ENCODE measurements around the gene ART5.

ART5 gene

DNA sequence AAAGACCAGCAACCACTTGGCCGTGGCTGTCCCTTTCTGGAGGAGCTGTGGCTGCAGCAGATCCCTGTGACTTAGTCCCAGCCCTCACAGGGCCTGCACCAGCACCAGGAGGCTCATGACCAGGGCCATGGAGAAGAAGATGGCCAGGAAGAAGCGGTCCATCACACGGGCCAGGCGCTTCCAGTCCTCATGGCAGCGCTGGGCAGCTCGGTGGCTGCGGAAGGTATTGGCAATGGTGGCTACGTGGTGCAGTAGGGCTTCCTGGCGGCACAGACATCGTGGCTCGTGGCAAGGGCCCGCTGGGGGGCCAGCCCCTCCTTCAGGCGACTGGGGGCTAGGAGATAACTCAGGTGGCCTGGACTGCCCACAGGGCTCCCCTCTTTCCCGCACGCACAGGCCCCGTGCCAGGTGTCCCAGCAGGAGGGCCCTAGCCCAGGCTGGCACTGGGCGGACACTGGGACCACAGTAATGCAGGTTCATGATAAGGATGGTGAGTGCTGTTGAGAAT lies 24.3 kb upstream of the ART5 start:
- TF ChIP-seq, protein P1, sequence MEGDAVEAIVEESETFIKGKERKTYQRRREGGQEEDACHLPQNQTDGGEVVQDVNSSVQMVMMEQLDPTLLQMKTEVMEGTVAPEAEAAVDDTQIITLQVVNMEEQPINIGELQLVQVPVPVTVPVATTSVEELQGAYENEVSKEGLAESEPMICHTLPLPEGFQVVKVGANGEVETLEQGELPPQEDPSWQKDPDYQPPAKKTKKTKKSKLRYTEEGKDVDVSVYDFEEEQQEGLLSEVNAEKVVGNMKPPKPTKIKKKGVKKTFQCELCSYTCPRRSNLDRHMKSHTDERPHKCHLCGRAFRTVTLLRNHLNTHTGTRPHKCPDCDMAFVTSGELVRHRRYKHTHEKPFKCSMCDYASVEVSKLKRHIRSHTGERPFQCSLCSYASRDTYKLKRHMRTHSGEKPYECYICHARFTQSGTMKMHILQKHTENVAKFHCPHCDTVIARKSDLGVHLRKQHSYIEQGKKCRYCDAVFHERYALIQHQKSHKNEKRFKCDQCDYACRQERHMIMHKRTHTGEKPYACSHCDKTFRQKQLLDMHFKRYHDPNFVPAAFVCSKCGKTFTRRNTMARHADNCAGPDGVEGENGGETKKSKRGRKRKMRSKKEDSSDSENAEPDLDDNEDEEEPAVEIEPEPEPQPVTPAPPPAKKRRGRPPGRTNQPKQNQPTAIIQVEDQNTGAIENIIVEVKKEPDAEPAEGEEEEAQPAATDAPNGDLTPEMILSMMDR (IDR thresholded peaks at IDR 0.05; ENCODE audit: borderline replicate concordance, insufficient read depth, low read depth, low read length) = no peak
- no peak overlapping the region for H3K4me3 ChIP-seq (ENCODE audit: low read depth, low read length)

DNA sequence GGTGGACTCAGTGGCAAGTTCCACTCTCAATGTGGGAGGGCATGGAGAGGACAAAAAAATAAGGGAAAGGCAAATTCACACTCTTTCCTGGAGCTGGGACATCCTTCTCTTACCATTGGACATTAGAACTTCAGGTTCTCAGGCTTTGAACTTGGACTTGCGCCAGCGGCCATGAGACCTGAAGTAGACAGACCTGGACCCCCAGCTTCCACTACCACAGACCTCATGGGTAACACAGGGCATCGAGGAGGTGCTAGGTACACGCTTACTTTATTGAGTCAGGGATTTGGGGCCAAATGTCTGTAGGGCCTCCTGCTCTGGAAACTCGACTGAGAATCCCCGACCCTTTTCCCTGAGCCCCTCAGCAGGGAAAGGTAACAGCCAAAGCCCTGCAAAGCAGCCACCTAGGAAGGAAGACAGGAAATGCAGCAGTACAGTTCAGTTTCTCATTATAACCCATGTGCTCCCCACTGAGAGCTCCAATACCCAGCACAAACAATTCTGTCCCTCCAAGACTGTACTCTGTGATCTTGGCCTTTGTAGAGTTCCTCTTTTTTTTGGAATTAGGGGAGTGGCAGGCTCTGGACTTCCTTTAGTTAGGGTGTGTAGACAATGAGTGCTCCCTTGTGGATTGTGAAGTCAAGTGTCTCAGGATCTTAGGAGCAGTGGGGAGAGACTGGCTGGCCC lies 23.7 kb upstream of the ART5 start:
- TF ChIP-seq, protein P1 (IDR thresholded peaks at IDR 0.05; ENCODE audit: borderline replicate concordance, insufficient read depth, low read depth, low read length) = no peak
- no peak overlapping the region for H3K4me3 ChIP-seq (ENCODE audit: low read depth, low read length)

DNA sequence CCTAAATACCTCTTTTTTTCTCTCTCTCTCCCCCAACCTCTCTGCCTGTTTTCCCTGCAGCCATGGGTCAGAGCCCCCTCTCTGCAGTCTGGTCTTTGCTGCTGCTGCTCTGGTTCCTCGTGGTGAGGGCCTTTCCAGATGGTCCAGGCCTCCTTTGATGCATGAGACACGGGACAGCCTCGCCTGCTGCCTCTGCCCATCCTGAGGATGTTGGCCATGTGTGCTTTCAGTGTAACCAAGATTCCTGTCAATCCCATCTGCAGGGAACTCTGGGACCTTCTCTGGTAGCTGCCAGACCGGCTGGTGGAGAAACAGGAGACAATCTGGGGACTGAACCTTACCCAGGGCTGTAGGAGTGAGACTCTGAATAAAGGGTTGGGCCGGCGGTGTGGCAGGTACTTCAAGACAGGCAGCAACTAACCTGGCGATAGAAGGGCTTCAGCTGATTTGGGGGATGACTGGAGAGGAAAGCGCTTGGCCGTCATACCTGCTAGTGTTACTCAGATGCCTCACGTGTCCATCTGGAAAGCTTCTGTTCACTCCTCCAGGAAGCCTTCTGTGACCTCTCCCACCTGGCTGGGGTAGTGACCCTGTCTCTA lies 22.3 kb upstream of the ART5 start:
- TF ChIP-seq, protein P1 (IDR thresholded peaks at IDR 0.05; ENCODE audit: borderline replicate concordance, insufficient read depth, low read depth, low read length) = no peak
- H3K4me3 ChIP-seq (ENCODE audit: low read depth, low read length) = no peak overlapping the region

DNA sequence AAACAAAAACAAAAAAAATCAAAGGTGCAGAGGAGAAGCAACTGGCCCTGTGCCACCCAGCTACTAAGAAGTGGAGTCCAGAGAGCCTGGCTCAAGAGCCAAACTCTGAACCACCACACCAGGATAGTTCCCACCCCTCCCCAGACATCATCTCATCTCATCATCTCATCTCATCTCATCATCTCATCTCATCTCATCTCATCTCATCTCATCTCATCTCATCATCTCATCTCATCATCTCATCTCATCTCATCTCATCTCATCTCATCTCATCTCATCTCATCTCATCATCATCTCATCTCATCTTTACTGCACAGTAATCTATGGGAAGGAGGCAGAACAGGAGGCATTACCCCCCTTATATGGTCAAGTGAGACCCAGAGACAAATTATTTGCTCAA lies 21.1 kb upstream of the ART5 start:
- TF ChIP-seq, protein P1 (IDR thresholded peaks at IDR 0.05; ENCODE audit: borderline replicate concordance, insufficient read depth, low read depth, low read length) = no peak

DNA sequence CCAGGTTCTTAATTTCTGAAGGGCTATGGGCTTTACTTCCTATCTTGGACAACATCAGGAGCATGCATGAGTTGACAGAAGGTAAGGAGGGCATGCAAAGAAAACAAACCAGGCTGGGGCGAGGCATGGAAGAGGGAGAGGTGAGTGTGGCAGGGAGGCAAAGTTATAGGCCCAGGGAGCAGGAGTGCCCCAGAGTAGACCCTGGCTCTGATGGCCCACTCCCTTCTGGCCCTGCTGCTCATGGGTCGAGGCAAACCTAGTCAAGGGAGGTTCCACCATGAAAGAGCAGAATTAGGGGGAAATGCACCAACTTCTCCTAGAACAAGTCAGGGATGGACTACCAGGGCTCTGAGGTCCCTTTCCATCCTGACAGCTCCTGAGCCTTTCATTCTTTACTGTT lies 19.2 kb upstream of the ART5 start:
- no peak overlapping the region for H3K4me3 ChIP-seq (ENCODE audit: low read depth, low read length)
- TF ChIP-seq, protein P1 (IDR thresholded peaks at IDR 0.05; ENCODE audit: borderline replicate concordance, insufficient read depth, low read depth, low read length) = no peak

More for the DNA sequence above, 21.1 kb upstream of the ART5 start:
- H3K4me3 ChIP-seq (ENCODE audit: low read depth, low read length) = no peak overlapping the region

DNA sequence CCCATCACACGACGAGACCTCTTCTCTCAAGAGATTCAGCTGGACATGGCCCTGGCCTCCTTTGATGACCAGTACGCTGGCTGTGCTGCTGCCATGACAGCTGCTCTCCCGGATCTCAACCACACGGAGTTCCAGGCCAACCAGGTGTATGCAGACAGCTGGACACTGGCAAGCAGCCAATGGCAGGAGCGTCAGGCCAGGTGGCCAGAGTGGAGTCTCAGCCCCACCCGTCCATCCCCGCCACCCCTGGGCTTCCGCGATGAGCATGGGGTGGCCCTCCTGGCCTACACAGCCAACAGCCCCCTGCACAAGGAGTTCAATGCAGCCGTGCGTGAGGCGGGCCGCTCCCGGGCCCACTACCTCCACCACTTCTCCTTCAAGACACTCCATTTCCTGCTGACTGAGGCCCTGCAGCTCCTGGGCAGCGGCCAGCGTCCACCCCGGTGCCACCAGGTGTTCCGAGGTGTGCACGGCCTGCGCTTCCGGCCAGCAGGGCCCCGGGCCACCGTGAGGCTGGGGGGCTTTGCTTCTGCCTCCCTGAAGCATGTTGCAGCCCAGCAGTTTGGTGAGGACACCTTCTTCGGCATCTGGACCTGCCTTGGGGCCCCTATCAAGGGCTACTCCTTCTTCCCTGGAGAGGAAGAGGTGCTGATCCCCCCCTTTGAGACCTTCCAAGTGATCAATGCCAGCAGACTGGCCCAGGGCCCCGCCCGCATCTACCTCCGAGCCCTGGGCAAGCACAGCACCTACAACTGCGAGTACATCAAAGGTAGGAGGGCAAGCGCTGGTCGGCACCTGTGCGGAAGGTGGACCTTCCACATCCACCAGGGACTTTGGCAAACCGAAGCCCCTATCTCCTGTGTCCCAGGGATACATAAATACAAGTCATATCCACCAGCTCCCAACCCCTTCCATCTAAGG lies 18.1 kb upstream of the ART5 start:
- TF ChIP-seq, protein P1 (IDR thresholded peaks at IDR 0.05; ENCODE audit: borderline replicate concordance, insufficient read depth, low read depth, low read length) = no peak
- no peak overlapping the region for H3K4me3 ChIP-seq (ENCODE audit: low read depth, low read length)

Data from GM12875 (cell line).